Left lobe of liver (tissue), 2 donors: ENCODE data around the gene SHROOM1. TPM values are rescaled to one million over a fixed set of nuclear protein-coding genes. Genes with fewer than 3 reads are reported as not detected.

Experiments
- ATAC-seq: fragments of 200-7000 bp; cut with Tn5 transposase; one replicate; pipeline ENCODE4 v1.9.1; 2020; ENCODE audit warnings: mild to moderate bottlenecking, moderate library complexity
- DNase-seq: peaks from one replicate; pipeline ENCODE4 v3.0.0-alpha.2; 2020; ENCODE audit warnings: low spot score
- total RNA-seq: library from RNA; stranded (reverse); gene quantifications from one replicate; pipeline ENCODE4 v1.2.1, GENCODE V29; 2021
- donor health status: DM: no; HTN: no; CAD: no; lungs with moderate emphysema.
- donor health status: DM: no; HTN: yes; CAD: no.

Gene SHROOM1
- total RNA-seq, 1 donor from 2014 or later: 41.3 TPM

DNA sequence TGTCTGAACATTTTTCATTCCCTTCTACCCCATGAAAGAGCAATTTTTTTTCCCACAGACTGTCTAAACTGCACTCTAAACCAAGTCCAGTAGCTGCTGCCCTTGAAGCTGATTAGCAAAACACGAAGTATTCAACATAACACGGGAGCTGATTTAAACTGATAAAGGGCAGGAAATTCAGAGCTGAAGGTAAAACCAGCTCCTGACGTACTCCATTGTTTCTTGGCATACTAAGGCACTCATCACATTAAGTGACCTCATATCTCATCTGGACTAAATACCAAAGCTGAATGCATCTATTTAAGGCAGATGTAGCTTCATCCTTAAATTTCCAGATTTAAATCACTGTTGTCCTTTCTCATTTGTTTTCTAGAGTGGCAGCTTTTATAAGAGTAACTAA is 23.9 kb upstream of the SHROOM1 start:
- peak; percentile 20 for ATAC-seq

GRCh38 chr5:132853790-132854189 is 23.3 kb upstream of the SHROOM1 start:
- DNase-seq (no peak), ATAC-seq (peak; percentile 5)

More for the DNA sequence above, 23.9 kb upstream of the SHROOM1 start:
- DNase-seq: no peak

GRCh38 chr5:132853323-132853722 is 22.9 kb upstream of the SHROOM1 start:
- DNase-seq: peak; percentile 54
- ATAC-seq: peak; percentile 93

GRCh38 chr5:132850066-132850465 is 19.6 kb upstream of the SHROOM1 start:
- DNase-seq: peak; percentile 26
- no peak for ATAC-seq

GRCh38 chr5:132849347-132849746 is 18.9 kb upstream of the SHROOM1 start:
- no peak for DNase-seq

DNA sequence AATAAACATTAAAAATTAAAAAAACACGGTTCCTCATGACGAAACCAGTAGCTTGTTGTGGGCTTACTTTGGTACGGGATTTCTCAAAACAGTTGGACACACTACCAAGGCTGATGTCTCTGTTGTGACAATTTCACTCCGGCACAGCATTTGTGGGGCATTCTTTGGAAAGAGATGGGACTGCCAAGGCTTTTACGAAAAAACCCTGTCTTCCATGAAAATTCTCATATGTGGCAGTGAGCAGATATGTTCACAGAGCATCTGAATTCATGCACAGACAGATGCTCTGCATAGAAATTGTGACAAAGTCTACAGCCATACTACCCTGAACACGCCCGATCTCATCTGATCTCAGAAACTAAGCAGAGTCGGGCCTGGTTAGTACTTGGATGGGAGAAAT is 17.8 kb upstream of the SHROOM1 start:
- DNase-seq (no peak), ATAC-seq (no peak)

More at GRCh38 chr5:132849347-132849746, 18.9 kb upstream of the SHROOM1 start:
- ATAC-seq: peak; percentile 37

GRCh38 chr5:132841305-132841704 is 10.9 kb upstream of the SHROOM1 start:
- no peak for ATAC-seq
- DNase-seq: peak; percentile 34

DNA sequence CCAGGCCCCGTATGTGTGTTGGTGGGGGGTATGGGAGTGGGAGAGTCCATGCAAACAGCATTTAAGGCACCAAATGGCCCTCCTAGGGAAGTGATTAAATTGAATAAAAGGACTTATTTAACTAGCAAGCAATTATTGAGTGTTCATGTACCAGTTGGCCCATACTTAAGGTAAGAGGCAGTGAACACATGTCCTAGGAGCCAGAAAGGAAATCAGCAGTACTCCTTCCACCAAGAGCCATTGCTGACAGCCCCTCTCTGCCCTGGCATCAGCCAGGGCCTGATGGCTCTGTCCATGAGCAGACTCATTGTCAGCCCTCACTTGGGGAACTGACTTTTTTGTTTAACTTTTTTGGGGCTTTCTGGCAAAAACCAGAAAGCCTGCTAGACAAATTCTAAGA is 10.4 kb upstream of the SHROOM1 start:
- ATAC-seq: no peak
- peak; percentile 35 for DNase-seq

DNA sequence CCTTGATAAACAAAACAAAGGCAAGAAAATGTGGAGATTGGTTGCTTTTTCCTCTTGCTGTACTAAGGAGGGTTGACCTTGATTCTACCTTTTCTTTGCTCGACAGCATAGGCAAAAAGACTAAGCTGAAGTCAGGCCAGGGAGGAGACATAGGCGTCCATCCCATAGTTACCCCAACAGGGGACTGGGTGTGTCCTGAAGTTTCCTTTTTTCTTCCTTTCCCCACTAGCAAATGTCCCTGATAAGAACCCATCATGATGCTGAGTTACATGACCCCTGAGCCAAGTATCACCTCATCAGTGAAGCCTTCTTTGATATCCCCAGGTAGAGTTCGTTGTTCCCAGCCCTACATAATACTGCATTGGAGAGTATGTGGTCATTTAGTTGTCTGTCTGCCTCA is 9.9 kb upstream of the SHROOM1 start:
- peak; percentile 26 for DNase-seq
- ATAC-seq: no peak

DNA sequence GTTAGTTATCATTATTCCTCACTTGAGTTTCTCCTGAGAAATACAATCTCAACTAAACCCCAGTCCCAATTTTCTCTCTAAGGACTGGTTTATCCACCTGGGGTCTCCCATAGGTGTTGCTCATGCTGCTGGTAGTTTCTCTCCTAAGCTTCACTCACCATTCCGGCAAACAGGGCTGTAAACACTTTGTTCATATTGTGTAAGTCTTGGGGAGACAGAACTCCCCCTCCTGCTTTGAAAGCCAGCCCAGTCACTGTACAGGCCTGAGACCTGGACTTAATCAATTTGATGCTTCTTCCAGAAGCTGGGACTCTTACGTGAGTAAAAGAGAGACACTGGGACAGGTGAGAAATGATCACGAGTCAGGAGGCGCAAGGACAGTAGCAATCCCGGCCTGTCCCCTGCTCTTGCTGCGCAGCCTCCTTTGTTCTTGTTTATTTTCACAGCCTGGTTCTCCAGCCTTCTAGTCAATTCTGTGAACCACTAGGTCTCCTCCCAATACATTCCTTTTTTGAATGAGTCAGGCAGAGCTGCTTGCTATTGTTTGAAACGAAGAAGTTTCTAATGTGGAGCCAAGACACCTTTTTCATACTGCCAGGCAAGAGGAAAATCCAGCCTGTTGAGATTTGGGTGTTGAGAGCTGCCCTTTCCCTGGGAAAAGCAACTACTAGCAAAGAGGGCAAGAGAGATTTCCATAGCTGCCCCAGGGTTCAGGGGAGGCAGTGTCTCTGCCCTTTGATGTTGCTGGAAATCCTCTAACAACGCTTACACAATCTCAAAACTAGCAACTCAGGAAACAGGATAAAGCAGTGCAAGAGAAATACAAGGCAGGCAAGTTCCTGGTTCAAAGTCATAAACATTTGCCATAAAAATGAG is 9.2 kb upstream of the SHROOM1 start:
- peak; percentile 62 for ATAC-seq
- DNase-seq: peak; percentile 75

- peak; percentile 81 for DNase-seq
- peak; percentile 55 for ATAC-seq
These were observed 8.3 kb upstream of the SHROOM1 start for GRCh38 chr5:132838516-132839282.

- ATAC-seq (peak; percentile 73), DNase-seq (peak; percentile 77)
These were observed 7.4 kb upstream of the SHROOM1 start for GRCh38 chr5:132837868-132838267.

DNA sequence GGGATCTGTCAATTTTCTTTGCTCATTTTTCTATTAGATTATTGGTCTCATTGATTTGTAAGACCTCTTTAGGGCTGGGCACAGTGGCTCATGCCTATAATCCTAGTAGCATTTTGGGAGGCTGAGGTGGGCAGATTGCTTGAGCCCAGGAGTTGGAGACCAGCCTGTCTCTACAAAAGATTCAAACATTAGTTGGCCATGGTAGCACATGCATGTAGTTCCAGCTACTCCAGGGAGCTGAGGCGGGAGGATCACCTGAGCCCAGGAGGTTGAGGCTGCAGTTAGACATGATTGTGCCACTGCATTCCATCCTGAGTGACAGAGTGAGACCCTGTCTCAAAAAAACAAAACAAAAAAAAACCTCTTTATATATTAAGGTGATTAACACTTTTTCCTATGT is 6.4 kb upstream of the SHROOM1 start:
- DNase-seq (peak; percentile 39), ATAC-seq (no peak)

DNA sequence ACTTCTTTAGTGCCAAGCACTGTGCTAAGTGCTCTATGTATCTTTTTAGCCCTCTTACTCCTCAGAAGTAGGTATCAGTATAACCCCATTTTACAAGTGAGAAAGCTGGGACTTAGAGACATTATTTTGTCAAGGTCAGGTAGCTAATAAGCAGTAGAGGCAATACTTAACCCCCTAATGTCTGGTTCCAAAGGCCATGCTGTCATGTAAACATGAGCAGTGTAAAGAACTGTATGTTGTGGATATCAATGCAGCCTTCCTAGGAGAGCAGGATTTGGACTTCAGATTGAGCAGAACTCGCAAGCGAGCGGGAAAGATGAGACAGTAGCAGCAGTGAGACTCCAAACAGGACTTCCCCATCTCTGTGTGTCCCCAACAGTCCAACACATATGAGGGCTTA is 3.6 kb upstream of the SHROOM1 start:
- no peak for ATAC-seq
- no peak for DNase-seq

DNA sequence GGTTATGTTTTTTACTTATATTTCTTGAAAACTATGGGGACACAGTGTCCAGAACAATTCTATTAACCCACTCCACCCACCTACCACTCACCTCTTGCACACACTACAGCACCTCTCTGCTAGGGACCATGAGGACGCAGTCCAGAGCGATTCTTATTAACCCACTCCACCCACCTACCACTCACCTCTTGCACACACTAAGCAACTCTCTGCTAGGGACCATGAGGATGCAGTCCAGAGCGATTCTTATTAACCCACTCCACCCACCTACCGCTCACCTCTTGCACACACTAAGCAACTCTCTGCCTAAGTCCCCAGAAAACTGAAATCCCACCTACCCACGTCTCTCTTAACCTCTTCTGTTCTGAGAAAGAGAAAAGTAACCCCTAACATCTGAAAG is 2.2 kb upstream of the SHROOM1 start:
- ATAC-seq (no peak), DNase-seq (peak; percentile 16)

GRCh38 chr5:132831095-132831860 is 831 bp upstream of the SHROOM1 start:
- DNase-seq (peak; percentile 49), ATAC-seq (peak; percentile 0)

GRCh38 chr5:132829742-132830435 is 558 bp downstream of the SHROOM1 start:
- DNase-seq: peak; percentile 86
- peak; percentile 82 for ATAC-seq

GRCh38 chr5:132828846-132829494 is 1.5 kb downstream of the SHROOM1 start:
- DNase-seq (peak; percentile 48), ATAC-seq (no peak)

DNA sequence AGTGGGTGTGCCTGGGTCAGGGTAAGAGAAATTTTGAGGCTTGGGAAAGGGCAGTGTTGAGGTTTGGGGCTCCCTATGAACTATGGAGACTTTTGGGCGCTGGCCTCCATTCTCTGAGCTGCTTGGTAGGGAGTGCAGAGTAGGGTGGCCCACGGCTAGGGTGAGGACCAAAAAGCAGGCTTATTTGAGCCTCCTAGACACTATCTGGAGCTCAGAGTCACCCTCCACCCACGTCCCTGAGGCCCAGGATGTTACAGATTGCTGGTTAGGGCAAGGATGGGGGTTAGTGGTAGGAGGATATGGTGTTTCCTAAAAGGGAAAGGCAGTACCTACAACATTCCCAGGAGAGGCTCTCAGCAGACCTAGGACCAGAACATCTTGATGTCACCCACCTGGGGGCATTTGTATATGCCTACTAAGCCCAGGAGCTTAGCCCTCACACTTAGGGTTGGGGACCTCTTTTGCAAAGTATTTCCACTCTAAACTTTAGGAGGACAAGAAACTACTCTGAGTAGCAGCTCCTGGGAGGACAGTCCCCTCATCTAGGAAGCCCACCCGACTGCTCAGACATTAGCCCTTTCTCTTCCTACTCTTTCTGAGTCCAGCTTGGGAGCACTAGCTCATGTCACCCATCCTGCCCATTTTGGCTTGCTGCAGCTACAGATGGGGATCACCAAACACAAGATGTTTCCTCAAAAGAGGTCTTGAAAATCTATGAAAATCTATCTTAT is 2.3 kb downstream of the SHROOM1 start:
- ATAC-seq (no peak), DNase-seq (peak; percentile 38)
